ENCODE data around the gene NDUFB10. TPM values are rescaled to one million over a fixed set of nuclear protein-coding genes. Genes with fewer than 3 reads are reported as not detected.
A peak's percentile ranks its signal among the peaks of the same experiment; 100 is the strongest.
"Not testable (repeated sequence)": the region's sequence is repeated elsewhere in the genome, so short reads cannot be mapped to it uniquely, and the experiment has no call there.

The NDUFB10 gene
- total RNA-seq, 1 donor from 2014 or later, result 128 TPM

- Mint-ChIP-seq H3K27ac (ENCODE audit: unreplicated experiment) (no peak overlapping the region), H3K4me1 (peaks cover 48% of the 10 kb centered on the region), H3K9me3 (no peaks in the 10 kb centered on the region), H3K4me3 (peak overlapping the region; percentile 92), H3K36me3 (ENCODE audit: low read depth) (peaks cover 29% of the 10 kb centered on the region), H3K27me3 (ENCODE audit: low read depth) (peaks cover 15% of the 10 kb centered on the region)
- TF ChIP-seq, protein P1, sequence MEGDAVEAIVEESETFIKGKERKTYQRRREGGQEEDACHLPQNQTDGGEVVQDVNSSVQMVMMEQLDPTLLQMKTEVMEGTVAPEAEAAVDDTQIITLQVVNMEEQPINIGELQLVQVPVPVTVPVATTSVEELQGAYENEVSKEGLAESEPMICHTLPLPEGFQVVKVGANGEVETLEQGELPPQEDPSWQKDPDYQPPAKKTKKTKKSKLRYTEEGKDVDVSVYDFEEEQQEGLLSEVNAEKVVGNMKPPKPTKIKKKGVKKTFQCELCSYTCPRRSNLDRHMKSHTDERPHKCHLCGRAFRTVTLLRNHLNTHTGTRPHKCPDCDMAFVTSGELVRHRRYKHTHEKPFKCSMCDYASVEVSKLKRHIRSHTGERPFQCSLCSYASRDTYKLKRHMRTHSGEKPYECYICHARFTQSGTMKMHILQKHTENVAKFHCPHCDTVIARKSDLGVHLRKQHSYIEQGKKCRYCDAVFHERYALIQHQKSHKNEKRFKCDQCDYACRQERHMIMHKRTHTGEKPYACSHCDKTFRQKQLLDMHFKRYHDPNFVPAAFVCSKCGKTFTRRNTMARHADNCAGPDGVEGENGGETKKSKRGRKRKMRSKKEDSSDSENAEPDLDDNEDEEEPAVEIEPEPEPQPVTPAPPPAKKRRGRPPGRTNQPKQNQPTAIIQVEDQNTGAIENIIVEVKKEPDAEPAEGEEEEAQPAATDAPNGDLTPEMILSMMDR (conservative IDR thresholded peaks at IDR 0.05), result no peak
- no peak for DNase-seq (ENCODE audit: low read depth, low spot score)
Measured at GRCh38 chr16:1961651-1962067, 2.3 kb downstream of the NDUFB10 start.

- Mint-ChIP-seq H3K4me3 (peak overlapping the region; percentile 92), H3K4me1 (peaks cover 48% of the 10 kb centered on the region), H3K27me3 (ENCODE audit: low read depth) (peaks cover 15% of the 10 kb centered on the region), H3K27ac (ENCODE audit: unreplicated experiment) (peak overlapping the region; percentile 96), H3K36me3 (ENCODE audit: low read depth) (peaks cover 29% of the 10 kb centered on the region)
- not testable (repeated sequence) for DNase-seq (ENCODE audit: low read depth, low spot score); H3K9me3 Mint-ChIP-seq
Measured at GRCh38 chr16:1962161-1963153, 3.1 kb downstream of the NDUFB10 start.

GRCh38 chr16:1963806-1964505 lies 4.6 kb downstream of the NDUFB10 start:
- peak overlapping the region; percentile 92 for H3K4me3 Mint-ChIP-seq
- peak overlapping the region; percentile 96 for H3K27ac Mint-ChIP-seq (ENCODE audit: unreplicated experiment)
- TF ChIP-seq, protein P1 (conservative IDR thresholded peaks at IDR 0.05), result no peak
- DNase-seq (ENCODE audit: low read depth, low spot score), result no peak
- peaks cover 29% of the 10 kb centered on the region for H3K36me3 Mint-ChIP-seq (ENCODE audit: low read depth)
- peaks cover 15% of the 10 kb centered on the region for H3K27me3 Mint-ChIP-seq (ENCODE audit: low read depth)
- H3K9me3 Mint-ChIP-seq, result no peaks in the 10 kb centered on the region
- peaks cover 47% of the 10 kb centered on the region for H3K4me1 Mint-ChIP-seq

DNA sequence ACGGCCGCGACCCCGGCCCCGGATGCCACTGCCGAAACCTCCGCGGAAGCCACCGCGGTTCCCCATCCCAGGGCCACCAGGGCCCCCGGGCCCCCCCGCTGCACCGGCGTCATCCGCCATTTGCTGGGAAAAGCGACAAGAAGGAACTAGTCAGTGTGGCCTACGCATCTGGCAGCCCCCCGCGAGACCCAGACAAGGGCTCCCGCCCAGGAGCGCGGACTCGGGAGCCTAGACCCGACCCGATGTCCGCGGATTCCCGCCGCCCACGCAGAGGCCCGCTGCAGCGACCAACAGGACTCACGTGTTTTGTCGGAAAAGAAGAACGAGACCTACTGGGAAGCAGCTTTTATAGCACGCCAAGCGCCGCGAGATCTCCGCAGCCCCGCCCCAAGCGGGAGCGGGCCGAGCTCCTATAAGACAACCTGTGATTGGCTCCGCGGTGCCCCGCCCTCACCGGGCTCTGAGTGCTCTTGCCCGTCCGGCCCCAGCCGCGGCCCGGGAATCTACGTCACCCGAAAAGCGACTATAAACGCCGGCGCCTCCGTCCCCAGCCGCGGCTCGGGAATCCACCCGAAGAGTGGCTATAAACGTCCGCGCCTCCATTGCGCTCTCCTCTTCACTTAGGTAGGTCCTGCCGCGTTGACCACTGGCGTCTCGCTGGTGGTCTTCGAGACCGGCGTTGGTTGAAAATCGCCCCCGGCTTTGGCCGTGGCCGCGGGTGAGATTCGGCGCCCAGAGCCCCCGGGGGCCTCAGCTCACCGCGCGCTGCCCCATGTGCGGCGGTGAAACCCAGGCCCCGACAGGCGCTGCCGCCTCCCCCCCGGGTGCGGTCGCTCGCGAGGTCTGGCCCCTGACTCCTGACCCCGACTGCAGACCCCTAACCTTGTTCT lies 5.4 kb downstream of the NDUFB10 start, which contains the start of gene RPS2:
TSS of gene RPS2 (minus strand) at position 321 of the 890 bp plus-strand sequence. CDS start at position 120, 201 bp downstream.
- Mint-ChIP-seq H3K27ac (ENCODE audit: unreplicated experiment) (peak within 1 kb of the TSS; percentile 99), H3K4me3 (peak within 1 kb of the TSS; percentile 92), H3K27me3 (ENCODE audit: low read depth) (peaks cover 15% of the 10 kb centered on the region), H3K4me1 (peaks cover 44% of the 10 kb centered on the region), H3K9me3 (no peaks in the 10 kb centered on the region), H3K36me3 (ENCODE audit: low read depth) (peaks cover 29% of the 10 kb centered on the region)
- TF ChIP-seq, protein P1 (conservative IDR thresholded peaks at IDR 0.05), result no peak
- DNase-seq (ENCODE audit: low read depth, low spot score), result peak; percentile 97

DNA sequence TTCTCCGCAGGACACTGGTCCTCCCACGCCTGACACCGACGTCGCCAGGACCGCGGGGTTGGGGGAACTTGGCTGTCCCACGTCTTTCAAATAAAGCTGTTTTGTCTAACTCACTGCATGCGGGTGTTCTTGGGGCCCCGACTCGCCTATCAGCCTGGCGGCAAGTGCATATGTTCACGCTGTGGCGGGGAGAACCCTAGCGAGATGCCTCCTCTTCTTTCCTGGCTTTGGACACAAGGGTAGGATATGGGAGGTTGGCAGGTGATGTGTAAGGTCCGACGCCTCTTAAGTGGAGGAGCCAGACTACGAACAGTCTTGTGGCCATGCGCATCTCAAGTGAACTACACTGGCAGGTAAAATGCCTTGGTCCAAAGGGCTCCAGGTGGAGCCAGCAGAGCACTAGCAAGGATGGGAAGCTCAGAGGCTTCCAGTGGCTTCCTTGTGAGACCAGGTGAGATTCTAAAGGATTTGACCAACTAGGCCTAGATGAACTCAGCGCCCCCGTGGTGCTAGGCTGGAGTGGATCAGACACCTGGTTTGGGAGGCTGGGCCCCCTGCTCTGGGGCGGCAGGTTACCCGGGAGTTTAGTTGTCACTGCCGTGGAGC lies 6.2 kb downstream of the NDUFB10 start:
- TF ChIP-seq, protein P1 (conservative IDR thresholded peaks at IDR 0.05), result no peak
- H3K4me3 Mint-ChIP-seq, result peak overlapping the region; percentile 92
- H3K9me3 Mint-ChIP-seq, result no peaks in the 10 kb centered on the region
- peaks cover 13% of the 10 kb centered on the region for H3K27me3 Mint-ChIP-seq (ENCODE audit: low read depth)
- peaks cover 38% of the 10 kb centered on the region for H3K4me1 Mint-ChIP-seq
- peaks cover 29% of the 10 kb centered on the region for H3K36me3 Mint-ChIP-seq (ENCODE audit: low read depth)
- DNase-seq (ENCODE audit: low read depth, low spot score), result no peak
- peak overlapping the region; percentile 97 for H3K27ac Mint-ChIP-seq (ENCODE audit: unreplicated experiment)

Data from neural crest cell (in vitro differentiated cells).